Peyer's patch (tissue), 4 donors: ENCODE results near the gene ZNF48.
A peak's percentile ranks its signal among the peaks of the same experiment; 100 is the strongest.

Experiments
- POLR2A ChIP-seq, 2 donors: fragments of 450-650 bp; IDR thresholded peaks; one replicate each; pipeline ENCODE4 v1.5.1; 2017; ENCODE audit warnings: antibody characterized with exemption in 2 of 2, mild to moderate bottlenecking in 2 of 2, moderate library complexity in 2 of 2
- TF ChIP-seq, protein P1 (sequence below), 6 experiments: fragments of 450-650 bp in 4 of 6; fragments of 200-600 bp in 2 of 6; sonication (generic) in 1 of 6; IDR thresholded peaks; one replicate each; pipeline ENCODE4 v1.5.1; 2017 to 2019; ENCODE audit warnings: antibody characterized with exemption in 6 of 6, mild to moderate bottlenecking in 3 of 6, moderate library complexity in 1 of 6

DNA sequence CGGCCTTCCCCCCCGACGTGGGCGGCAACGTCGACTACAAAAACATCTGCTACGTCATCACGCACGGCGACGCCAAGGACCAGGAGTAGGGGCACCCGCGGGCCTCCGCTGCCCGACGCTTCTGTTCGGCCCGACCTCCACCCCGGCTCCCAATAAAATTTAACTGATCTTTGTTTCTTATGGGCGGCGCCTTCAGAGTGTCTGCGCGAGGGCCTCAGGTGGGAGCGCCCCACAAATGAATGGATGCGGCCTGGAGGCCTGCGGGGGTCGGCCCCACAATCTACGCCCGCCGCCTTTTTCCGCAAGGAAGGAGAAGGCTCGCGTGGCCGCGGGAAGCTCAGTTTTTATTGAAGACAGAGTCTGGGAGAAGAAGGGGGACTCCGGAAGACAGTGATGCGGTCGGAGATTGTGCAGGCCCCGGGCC is 17.4 kb upstream of the ZNF48 start:
- TF ChIP-seq, protein P1, sequence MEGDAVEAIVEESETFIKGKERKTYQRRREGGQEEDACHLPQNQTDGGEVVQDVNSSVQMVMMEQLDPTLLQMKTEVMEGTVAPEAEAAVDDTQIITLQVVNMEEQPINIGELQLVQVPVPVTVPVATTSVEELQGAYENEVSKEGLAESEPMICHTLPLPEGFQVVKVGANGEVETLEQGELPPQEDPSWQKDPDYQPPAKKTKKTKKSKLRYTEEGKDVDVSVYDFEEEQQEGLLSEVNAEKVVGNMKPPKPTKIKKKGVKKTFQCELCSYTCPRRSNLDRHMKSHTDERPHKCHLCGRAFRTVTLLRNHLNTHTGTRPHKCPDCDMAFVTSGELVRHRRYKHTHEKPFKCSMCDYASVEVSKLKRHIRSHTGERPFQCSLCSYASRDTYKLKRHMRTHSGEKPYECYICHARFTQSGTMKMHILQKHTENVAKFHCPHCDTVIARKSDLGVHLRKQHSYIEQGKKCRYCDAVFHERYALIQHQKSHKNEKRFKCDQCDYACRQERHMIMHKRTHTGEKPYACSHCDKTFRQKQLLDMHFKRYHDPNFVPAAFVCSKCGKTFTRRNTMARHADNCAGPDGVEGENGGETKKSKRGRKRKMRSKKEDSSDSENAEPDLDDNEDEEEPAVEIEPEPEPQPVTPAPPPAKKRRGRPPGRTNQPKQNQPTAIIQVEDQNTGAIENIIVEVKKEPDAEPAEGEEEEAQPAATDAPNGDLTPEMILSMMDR (IDR thresholded peaks at IDR 0.05): no peak
- peak in 1 of 2 donors; percentile 38 for TF ChIP-seq POLR2A (IDR thresholded peaks at IDR 0.05)
